GM12892 (cell line): ENCODE measurements around the gene SH3D19.

Experiments
- POLR2A ChIP-seq: IDR thresholded peaks from 2 replicates; pipeline ENCODE4 v1.6.1; 2011; ENCODE audit warnings: low read depth, low read length, control low read depth
- TAF1 ChIP-seq: IDR thresholded peaks from 2 replicates; pipeline ENCODE4 v1.6.1; 2011; ENCODE audit warnings: low read depth, mild to moderate bottlenecking, control low read depth, low read length, borderline replicate concordance

DNA sequence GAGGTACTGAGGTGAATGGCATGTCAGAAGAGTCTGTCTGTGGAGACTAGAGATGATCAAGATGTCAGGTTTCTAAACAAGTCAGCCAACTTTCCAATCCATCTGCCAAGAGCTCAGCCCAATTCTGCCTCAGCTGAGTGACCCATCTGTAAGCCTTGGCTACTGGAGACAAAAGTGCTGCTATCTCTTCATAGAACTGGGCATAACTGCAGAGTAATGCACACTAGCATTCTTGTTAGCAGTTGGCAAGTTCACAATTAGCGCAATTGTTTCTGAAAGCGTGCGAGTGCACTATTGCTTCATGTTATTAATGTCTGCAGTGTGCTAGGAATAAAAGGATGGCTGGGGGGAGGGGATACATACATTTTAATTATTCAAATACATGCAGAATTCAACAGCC lies 32.9 kb upstream of the SH3D19 start:
- no peak for TF ChIP-seq POLR2A
- TF ChIP-seq TAF1, result no peak
